GM21381 (cell line): ENCODE results near the gene ANXA6.

Experiments used
- ATAC-seq: cut with Tn5 transposase; IDR thresholded peaks from one replicate; pipeline ENCODE4 v1.9.1; 2021; ENCODE audit warnings: mild to moderate bottlenecking, moderate library complexity; ENCODE audit not compliant: unreplicated experiment

ANXA6 gene

GRCh38 chr5:151084363-151084762 lies 73.2 kb downstream of the ANXA6 start:
- ATAC-seq = no peak

GRCh38 chr5:151083081-151083676 lies 74.4 kb downstream of the ANXA6 start:
- ATAC-seq = no peak

- no peak for ATAC-seq
These were observed 75.2 kb downstream of the ANXA6 start for GRCh38 chr5:151082282-151082902.

GRCh38 chr5:151081431-151082281 lies 75.9 kb downstream of the ANXA6 start:
- no peak for ATAC-seq

- peak; percentile 74 for ATAC-seq
These were observed 76.8 kb downstream of the ANXA6 start, which contains the start of gene TNIP1 for GRCh38 chr5:151080613-151081430. Gene TNIP1, minus strand, starts transcription at chr5:151081034. Its CDS starts 15,939 bp downstream, at chr5:151065095.

GRCh38 chr5:151079838-151080612 lies 77.6 kb downstream of the ANXA6 start:
- no peak for ATAC-seq

- ATAC-seq = peak; percentile 40
These were observed 78.9 kb downstream of the ANXA6 start for GRCh38 chr5:151078490-151079262.

- ATAC-seq = no peak
These were observed 79.6 kb downstream of the ANXA6 start for GRCh38 chr5:151077967-151078366.

- ATAC-seq = no peak
These were observed 80.2 kb downstream of the ANXA6 start for GRCh38 chr5:151077419-151077818.

GRCh38 chr5:151076616-151077015 lies 81.0 kb downstream of the ANXA6 start:
- no peak for ATAC-seq

- no peak for ATAC-seq
These were observed 81.8 kb downstream of the ANXA6 start for GRCh38 chr5:151075698-151076331.

- ATAC-seq = no peak
These were observed 83.0 kb downstream of the ANXA6 start for GRCh38 chr5:151074557-151074956.

GRCh38 chr5:151073280-151073679 lies 84.3 kb downstream of the ANXA6 start:
- ATAC-seq = no peak

- ATAC-seq = no peak
These were observed 85.0 kb downstream of the ANXA6 start for GRCh38 chr5:151072630-151073025.

GRCh38 chr5:151071848-151072629 lies 85.5 kb downstream of the ANXA6 start:
- ATAC-seq = no peak

- no peak for ATAC-seq
These were observed 86.6 kb downstream of the ANXA6 start for GRCh38 chr5:151071021-151071420.

- no peak for ATAC-seq
These were observed 87.1 kb downstream of the ANXA6 start for GRCh38 chr5:151070449-151070848.
